Esophagus muscularis mucosa (tissue), 4 donors: ENCODE data around the gene MDGA2.

Source experiments
- EP300 ChIP-seq: sonication (generic); formaldehyde crosslinking; IDR thresholded peaks from one replicate; pipeline ENCODE4 v1.6.1; 2017; ENCODE audit warnings: antibody characterized with exemption
- POLR2A ChIP-seq: fragments of 450-650 bp; IDR thresholded peaks from one replicate; pipeline ENCODE4 v1.6.1; 2017; ENCODE audit warnings: antibody characterized with exemption, moderate library complexity, mild to moderate bottlenecking, low read depth
- POLR2AphosphoS5 ChIP-seq, 2 donors: sonication (generic); formaldehyde crosslinking; IDR thresholded peaks; one replicate each; pipeline ENCODE4 v1.6.1; 2017; ENCODE audit warnings: antibody characterized with exemption in 2 of 2
- TF ChIP-seq, protein P1 (sequence below), 3 experiments: fragments of 200-600 bp in 2 of 3; fragments of 450-650 bp in 1 of 3; sonication (generic) in 2 of 3; IDR thresholded peaks; one replicate each; pipeline ENCODE4 v1.5.1; 2017 to 2019; ENCODE audit warnings: antibody characterized with exemption in 3 of 3, mild to moderate bottlenecking in 2 of 3, moderate library complexity in 1 of 3

DNA sequence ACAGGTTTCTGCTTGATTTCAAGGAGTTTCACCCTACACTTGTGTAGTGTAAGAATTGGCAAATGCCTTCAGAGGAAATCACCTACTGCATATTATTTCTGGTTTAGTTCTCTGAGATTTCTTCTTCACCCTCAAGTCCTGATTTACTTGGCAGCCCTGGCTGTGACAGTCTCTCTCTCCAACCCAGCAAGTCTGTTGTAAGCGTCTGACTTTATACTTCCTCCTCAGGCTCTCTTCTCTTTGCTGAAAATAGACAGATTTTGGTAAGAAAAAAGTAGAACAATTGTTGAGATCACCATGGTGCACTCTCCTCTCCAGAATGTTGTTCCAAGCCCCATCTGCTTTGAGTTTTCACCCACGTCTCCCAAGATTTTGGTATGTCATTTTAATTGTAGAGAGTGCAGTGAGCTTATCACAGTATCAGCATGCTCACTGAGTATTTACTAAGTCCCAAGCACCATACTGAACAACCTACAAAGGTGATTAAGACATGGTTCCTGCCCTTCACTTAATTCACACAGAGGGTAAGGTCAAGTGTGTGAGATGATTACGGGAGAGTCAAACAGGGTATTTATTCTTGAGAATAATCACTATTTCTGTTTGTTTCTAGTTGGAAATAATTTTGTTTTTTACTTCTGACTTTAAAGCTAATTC lies 148.7 kb downstream of the MDGA2 start:
- TF ChIP-seq, protein P1, sequence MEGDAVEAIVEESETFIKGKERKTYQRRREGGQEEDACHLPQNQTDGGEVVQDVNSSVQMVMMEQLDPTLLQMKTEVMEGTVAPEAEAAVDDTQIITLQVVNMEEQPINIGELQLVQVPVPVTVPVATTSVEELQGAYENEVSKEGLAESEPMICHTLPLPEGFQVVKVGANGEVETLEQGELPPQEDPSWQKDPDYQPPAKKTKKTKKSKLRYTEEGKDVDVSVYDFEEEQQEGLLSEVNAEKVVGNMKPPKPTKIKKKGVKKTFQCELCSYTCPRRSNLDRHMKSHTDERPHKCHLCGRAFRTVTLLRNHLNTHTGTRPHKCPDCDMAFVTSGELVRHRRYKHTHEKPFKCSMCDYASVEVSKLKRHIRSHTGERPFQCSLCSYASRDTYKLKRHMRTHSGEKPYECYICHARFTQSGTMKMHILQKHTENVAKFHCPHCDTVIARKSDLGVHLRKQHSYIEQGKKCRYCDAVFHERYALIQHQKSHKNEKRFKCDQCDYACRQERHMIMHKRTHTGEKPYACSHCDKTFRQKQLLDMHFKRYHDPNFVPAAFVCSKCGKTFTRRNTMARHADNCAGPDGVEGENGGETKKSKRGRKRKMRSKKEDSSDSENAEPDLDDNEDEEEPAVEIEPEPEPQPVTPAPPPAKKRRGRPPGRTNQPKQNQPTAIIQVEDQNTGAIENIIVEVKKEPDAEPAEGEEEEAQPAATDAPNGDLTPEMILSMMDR (IDR thresholded peaks at IDR 0.05): no peak
- no peak for TF ChIP-seq EP300
- no peak for TF ChIP-seq POLR2AphosphoS5 (IDR thresholded peaks at IDR 0.05)
- TF ChIP-seq POLR2A: no peak
